ENCODE data around the gene MAPK4.

- TF ChIP-seq, protein P1, sequence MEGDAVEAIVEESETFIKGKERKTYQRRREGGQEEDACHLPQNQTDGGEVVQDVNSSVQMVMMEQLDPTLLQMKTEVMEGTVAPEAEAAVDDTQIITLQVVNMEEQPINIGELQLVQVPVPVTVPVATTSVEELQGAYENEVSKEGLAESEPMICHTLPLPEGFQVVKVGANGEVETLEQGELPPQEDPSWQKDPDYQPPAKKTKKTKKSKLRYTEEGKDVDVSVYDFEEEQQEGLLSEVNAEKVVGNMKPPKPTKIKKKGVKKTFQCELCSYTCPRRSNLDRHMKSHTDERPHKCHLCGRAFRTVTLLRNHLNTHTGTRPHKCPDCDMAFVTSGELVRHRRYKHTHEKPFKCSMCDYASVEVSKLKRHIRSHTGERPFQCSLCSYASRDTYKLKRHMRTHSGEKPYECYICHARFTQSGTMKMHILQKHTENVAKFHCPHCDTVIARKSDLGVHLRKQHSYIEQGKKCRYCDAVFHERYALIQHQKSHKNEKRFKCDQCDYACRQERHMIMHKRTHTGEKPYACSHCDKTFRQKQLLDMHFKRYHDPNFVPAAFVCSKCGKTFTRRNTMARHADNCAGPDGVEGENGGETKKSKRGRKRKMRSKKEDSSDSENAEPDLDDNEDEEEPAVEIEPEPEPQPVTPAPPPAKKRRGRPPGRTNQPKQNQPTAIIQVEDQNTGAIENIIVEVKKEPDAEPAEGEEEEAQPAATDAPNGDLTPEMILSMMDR (conservative IDR thresholded peaks at IDR 0.05), result no peak
- TF ChIP-seq ZFX (IDR thresholded peaks at IDR 0.05), result no peak
Measured at GRCh38 chr18:50697509-50697908, 137.6 kb downstream of the MAPK4 start.

All from C4-2B (cell line).